Glutamatergic neuron (in vitro differentiated cells): ENCODE data around the gene WNT10A. TPM values are rescaled to one million over a fixed set of nuclear protein-coding genes. Genes with fewer than 3 reads are reported as not detected.

ENCODE experiments used
- total RNA-seq: library from RNA; stranded (reverse); fragmentation: NEBNext Ultra II Directional; extraction: Animal tissue kit (Norgen Biotek cat#: 25700); gene quantifications from one replicate; pipeline ENCODE4 v1.2.1, GENCODE V29; 2021; ENCODE audit not compliant: unreplicated experiment

Gene WNT10A
- total RNA-seq, 1 donor from 2014 or later = 0.17 TPM

Other genes starting within 250 kb of the WNT10A start
- 46.7 TPM for gene ZNF142, start 221.2 kb upstream of the WNT10A start, total RNA-seq
- 59.8 TPM for gene BCS1L, start 221.2 kb upstream of the WNT10A start, total RNA-seq
- gene RNF25, start 208.8 kb upstream of the WNT10A start, total RNA-seq = 34.6 TPM
- 101 TPM for gene STK36, start 208.8 kb upstream of the WNT10A start, total RNA-seq
- 27.9 TPM for gene TTLL4, start 170.0 kb upstream of the WNT10A start, total RNA-seq
- 0.98 TPM for gene CYP27A1, start 98.7 kb upstream of the WNT10A start, total RNA-seq
- not detected for gene PRKAG3, start 49.0 kb upstream of the WNT10A start, total RNA-seq
- gene WNT6, start 21.0 kb upstream of the WNT10A start, total RNA-seq = 0.66 TPM
- gene CDK5R2, start 78.8 kb downstream of the WNT10A start, total RNA-seq = 46.1 TPM
- not detected for gene FEV, start 104.3 kb downstream of the WNT10A start, total RNA-seq
- gene CRYBA2, start 112.6 kb downstream of the WNT10A start, total RNA-seq = 0.49 TPM
- 1.1 TPM for gene CFAP65, start 160.7 kb downstream of the WNT10A start, total RNA-seq
- gene IHH, start 180.1 kb downstream of the WNT10A start, total RNA-seq = not detected